NT2/D1 (cell line): ENCODE data around the gene CEP152.
A peak's percentile ranks its signal among the peaks of the same experiment; 100 is the strongest.
"Not testable (repeated sequence)": the region's sequence is repeated elsewhere in the genome, so short reads cannot be mapped to it uniquely, and the experiment has no call there.

Experiments
- DNase-seq: peaks from one replicate; pipeline ENCODE4 v3.0.0-alpha.2; 2011; ENCODE audit warnings: low read depth, low spot score
- H3K27me3 ChIP-seq: 2 replicates; pipeline ENCODE4 v1.6.0; 2011; ENCODE audit warnings: mild to moderate bottlenecking; ENCODE audit not compliant: insufficient read length, insufficient read depth
- H3K36me3 ChIP-seq: 2 replicates; pipeline ENCODE4 v1.6.1; 2011; ENCODE audit warnings: mild to moderate bottlenecking, low read length, mixed read lengths; ENCODE audit not compliant: insufficient read depth, insufficient read length
- H3K4me1 ChIP-seq: 2 replicates; pipeline ENCODE4 v1.5.1; 2011; ENCODE audit not compliant: insufficient read depth, insufficient read length
- H3K4me3 ChIP-seq: 2 replicates; pipeline ENCODE4 v1.5.1; 2011; ENCODE audit warnings: low read depth; ENCODE audit not compliant: insufficient read length
- H3K9ac ChIP-seq: 2 replicates; pipeline ENCODE4 v1.6.0; 2011; ENCODE audit warnings: low read depth; ENCODE audit not compliant: insufficient read length
- H3K9me3 ChIP-seq: 2 replicates; pipeline ENCODE4 v1.5.1; 2011; ENCODE audit warnings: mild to moderate bottlenecking, low read length; ENCODE audit not compliant: insufficient read depth
- SUZ12 ChIP-seq: IDR thresholded peaks from 2 replicates; pipeline ENCODE4 v1.6.1; 2011; ENCODE audit not compliant: insufficient read length, insufficient read depth; ENCODE audit errors: extremely low read depth
- YY1 ChIP-seq: IDR thresholded peaks from 2 replicates; pipeline ENCODE4 v1.6.1; 2011; ENCODE audit not compliant: insufficient read length, insufficient read depth
- ZNF274 ChIP-seq: IDR thresholded peaks from 2 replicates; pipeline ENCODE4 v1.6.1; 2011; ENCODE audit warnings: mild to moderate bottlenecking, low read depth, low read length

CEP152 gene, protein sequence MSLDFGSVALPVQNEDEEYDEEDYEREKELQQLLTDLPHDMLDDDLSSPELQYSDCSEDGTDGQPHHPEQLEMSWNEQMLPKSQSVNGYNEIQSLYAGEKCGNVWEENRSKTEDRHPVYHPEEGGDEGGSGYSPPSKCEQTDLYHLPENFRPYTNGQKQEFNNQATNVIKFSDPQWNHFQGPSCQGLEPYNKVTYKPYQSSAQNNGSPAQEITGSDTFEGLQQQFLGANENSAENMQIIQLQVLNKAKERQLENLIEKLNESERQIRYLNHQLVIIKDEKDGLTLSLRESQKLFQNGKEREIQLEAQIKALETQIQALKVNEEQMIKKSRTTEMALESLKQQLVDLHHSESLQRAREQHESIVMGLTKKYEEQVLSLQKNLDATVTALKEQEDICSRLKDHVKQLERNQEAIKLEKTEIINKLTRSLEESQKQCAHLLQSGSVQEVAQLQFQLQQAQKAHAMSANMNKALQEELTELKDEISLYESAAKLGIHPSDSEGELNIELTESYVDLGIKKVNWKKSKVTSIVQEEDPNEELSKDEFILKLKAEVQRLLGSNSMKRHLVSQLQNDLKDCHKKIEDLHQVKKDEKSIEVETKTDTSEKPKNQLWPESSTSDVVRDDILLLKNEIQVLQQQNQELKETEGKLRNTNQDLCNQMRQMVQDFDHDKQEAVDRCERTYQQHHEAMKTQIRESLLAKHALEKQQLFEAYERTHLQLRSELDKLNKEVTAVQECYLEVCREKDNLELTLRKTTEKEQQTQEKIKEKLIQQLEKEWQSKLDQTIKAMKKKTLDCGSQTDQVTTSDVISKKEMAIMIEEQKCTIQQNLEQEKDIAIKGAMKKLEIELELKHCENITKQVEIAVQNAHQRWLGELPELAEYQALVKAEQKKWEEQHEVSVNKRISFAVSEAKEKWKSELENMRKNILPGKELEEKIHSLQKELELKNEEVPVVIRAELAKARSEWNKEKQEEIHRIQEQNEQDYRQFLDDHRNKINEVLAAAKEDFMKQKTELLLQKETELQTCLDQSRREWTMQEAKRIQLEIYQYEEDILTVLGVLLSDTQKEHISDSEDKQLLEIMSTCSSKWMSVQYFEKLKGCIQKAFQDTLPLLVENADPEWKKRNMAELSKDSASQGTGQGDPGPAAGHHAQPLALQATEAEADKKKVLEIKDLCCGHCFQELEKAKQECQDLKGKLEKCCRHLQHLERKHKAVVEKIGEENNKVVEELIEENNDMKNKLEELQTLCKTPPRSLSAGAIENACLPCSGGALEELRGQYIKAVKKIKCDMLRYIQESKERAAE (N-terminal part only)

DNA sequence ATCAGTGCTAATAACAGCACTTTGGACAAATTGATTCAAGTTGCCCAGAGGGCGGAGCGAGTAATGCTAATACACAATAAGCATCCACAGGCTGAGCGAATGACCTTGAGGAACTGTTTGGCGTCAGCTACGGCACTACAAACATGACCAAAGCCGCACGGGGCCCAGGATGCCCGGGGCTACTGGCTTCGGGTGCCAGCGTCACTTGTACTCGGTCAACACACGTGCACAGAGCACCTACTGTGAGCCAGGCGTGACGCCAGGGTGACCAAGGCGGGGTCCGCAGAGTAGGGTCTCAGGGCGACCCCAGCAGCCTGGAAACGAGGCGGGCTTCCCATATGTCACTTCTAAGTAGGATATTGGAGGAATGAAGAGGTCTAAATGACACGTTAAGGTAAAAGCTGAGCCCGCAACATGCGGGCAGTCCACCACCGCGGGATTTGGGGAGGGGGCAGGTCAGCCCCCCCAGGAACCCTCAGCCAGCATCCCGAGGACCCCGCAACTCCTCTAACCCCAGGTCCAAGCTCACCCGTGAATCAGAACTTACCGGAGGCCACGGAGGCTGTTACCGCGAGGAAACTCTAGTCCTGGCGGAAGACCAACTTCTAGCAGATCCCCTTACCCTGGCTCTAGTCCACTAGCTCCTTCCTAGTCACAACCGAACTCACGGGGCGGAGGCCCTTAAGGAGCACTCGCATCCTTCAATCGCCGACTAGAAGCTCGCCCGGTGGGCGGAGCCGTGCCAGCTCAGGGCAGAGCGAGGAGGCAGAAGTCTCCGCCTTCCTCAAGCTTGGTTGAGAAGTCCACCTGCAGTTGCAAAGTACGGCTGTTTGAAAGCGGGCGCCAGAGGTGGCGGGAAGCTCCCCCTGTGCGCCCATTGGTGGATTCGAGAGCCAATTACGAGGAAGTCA, at the start of gene CEP152:
CEP152 (minus strand) TSS at position 656 of the 911 bp plus-strand sequence. CDS start 5,420 bp downstream, outside the sequence.
- peak; percentile 99 for DNase-seq
- peak within 1 kb of the TSS; percentile 87 for H3K9ac ChIP-seq
- TF ChIP-seq ZNF274 (no peak), YY1 (no peak), SUZ12 (no peak)
- H3K27me3 ChIP-seq: no peaks in the 10 kb centered on the region
- no peaks in the 10 kb centered on the region for H3K36me3 ChIP-seq
- no peaks in the 10 kb centered on the region for H3K4me1 ChIP-seq
- H3K4me3 ChIP-seq: peak within 1 kb of the TSS; percentile 84
- no peaks in the 10 kb centered on the region for H3K9me3 ChIP-seq

DNA sequence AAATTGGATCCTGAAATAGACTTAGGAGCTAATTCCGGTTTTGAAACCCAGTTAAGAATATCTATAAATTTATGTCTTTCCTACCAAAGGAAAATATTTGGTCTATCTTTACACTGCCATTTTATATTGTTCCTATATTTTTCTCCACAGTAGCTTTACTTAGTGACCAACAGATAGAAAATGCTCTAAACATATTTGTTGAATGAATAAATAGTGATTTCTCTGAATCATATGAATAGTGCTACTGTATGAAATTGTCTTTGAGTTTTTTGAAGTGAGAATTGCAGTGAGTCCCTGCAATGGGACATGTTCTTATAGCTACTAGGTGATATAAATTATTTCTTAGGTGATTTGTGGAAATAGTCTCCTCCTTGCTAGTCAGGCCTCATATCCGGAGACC, 48.6 kb upstream of the CEP152 start:
- no peak for DNase-seq

DNA sequence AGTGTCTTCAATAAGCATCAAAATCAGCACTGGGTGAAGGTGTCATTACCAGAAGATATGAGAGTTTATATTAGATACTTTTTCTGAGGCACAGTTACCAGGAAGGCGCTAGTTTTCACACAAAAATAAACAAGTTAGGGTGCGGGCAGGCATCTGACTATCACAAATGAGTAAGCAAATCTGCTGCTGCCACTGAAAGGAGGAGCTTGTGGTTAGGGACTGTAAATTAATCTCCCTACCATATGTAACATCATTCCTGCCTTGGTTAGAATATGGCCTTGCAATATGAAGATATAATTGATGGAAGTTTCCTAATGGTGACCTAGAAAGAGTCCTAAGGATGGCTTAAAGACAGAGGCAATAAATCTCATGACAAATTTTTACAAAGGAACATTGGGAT, 47.5 kb upstream of the CEP152 start:
- Histone ChIP-seq H3K4me3 (no peak overlapping the region), H3K9ac (no peak overlapping the region), H3K27me3 (no peaks in the 10 kb centered on the region), H3K36me3 (no peaks in the 10 kb centered on the region), H3K4me1 (no peaks in the 10 kb centered on the region), H3K9me3 (peaks cover 8% of the 10 kb centered on the region; the same call in 1 of the 2 replicates)
- DNase-seq: no peak
- no peak for TF ChIP-seq SUZ12

More for the DNA sequence above, 48.6 kb upstream of the CEP152 start:
- TF ChIP-seq SUZ12: no peak
- TF ChIP-seq ZNF274: no peak
- TF ChIP-seq YY1: no peak
- H3K9ac ChIP-seq: no peak overlapping the region
- H3K4me1 ChIP-seq: no peaks in the 10 kb centered on the region
- H3K27me3 ChIP-seq: no peaks in the 10 kb centered on the region
- no peaks in the 10 kb centered on the region for H3K36me3 ChIP-seq
- peaks cover 4% of the 10 kb centered on the region; the same call in 1 of the 2 replicates for H3K9me3 ChIP-seq
- H3K4me3 ChIP-seq: no peak overlapping the region

DNA sequence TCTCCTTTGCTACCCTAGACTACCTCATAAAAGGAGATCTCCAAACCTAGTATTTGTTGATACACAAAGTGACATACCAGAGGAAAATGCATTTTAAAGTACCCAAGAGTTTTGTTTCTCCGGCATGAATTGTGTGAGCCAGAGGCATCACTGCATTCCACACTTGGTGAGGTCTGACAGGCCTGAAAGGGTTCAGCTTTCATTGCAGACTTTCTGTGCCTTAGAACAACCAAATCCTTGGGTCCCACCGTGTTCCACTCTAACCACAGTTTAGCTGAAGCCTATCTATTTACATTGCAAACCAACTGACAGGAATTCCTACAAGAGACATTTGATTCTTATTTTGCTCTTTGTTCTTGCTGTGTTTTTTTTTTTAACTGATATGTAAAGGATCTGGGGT, 46.1 kb upstream of the CEP152 start:
- H3K27me3 ChIP-seq: no peaks in the 10 kb centered on the region
- TF ChIP-seq ZNF274 (no peak), YY1 (no peak), SUZ12 (no peak)
- H3K4me1 ChIP-seq: no peaks in the 10 kb centered on the region
- no peak overlapping the region for H3K9ac ChIP-seq
- DNase-seq: peak; percentile 70
- peaks cover 8% of the 10 kb centered on the region; the same call in 1 of the 2 replicates for H3K9me3 ChIP-seq
- H3K4me3 ChIP-seq: no peak overlapping the region
- no peaks in the 10 kb centered on the region for H3K36me3 ChIP-seq

DNA sequence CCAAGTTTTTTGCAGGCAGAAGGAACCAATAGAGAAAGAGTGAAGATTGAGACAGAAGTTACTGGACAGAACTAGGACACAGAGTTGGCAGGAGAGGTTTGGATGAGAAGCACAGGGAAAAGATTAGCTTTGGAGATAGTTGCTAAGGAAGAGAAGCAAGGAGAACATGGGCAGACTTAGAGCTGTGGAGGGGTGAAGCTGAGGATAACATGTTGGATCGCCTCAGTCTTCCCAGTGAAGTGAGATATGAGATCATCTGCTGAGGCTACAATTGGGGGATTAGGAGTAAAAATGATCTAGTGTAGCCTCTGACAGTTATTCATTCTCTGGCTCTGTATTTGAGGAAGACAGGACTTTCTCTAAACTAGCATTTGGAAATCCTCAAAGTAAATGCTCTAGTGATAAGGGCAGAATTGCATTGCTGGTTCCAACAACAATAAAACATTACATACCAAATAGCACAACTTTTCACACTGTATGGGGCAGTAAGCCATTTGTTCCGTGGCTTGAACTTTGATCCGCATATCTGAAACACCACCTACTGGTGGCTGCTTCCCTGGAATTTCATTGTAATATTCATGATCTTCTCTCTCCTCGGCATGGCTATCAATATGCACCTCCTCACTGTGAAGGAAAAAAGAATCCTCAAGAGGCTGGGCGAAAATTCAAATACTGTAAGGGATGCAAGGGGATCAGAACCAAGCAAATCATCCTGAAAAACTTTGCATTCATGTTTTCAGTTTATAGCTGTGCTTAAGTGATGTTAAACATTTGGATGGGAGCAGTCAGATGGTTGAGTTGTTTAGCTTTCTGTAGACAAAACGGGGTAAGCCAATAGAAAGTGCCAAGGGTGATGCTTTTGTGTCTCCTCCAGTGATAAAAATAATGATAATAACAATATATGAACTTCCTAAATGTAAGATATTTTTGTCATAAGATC, 44.9 kb upstream of the CEP152 start:
- TF ChIP-seq ZNF274: no peak
- no peak for TF ChIP-seq YY1
- no peak for TF ChIP-seq SUZ12
- Histone ChIP-seq H3K4me1 (no peaks in the 10 kb centered on the region), H3K4me3 (no peak overlapping the region), H3K9me3 (peaks cover 8% of the 10 kb centered on the region; the same call in 1 of the 2 replicates), H3K9ac (no peak overlapping the region), H3K36me3 (no peaks in the 10 kb centered on the region), H3K27me3 (no peaks in the 10 kb centered on the region)
- DNase-seq: no peak

DNA sequence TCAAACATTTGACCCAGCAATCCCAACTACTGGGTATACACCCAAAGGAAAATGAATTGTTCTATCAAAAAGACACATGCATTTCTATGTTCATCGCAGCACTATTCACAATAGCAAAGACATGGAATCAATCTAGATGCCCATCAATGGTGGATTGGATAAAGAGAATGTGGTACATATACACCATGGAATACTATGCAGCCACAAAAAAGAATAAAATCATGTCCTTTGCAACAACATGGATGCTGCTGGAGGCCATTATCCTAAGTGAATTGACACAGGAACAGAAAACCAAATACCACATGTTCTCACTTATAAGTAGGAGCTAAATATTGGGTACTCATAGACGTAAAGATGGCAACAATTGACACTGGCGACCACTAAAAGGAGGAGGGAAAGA, 43.6 kb upstream of the CEP152 start:
- not testable (repeated sequence) for DNase-seq, H3K4me1 ChIP-seq, H3K27me3 ChIP-seq, H3K9ac ChIP-seq, H3K4me3 ChIP-seq, H3K9me3 ChIP-seq, H3K36me3 ChIP-seq
